ENCODE data around the gene FAM181A. TPM values are rescaled to one million over a fixed set of nuclear protein-coding genes. Genes with fewer than 3 reads are reported as not detected.

FAM181A gene
- total and polyA plus RNA-seq, 9 of the 15 experiments (the other 6 are each of a cell fraction or from before 2014, with no cell fraction given) = not detected

GRCh38 chr14:93926245-93926872, 785 bp upstream of the FAM181A start:
- H3K9me3 ChIP-seq (replicated peaks; ENCODE audit: control insufficient read depth, insufficient read depth, low read depth, low read length) = no peaks in the 10 kb centered on the region
- in situ Hi-C loops (cut with MboI) = no loop called here
- FAIRE-seq = no peak
- H3K36me3 ChIP-seq (ENCODE audit: control insufficient read depth, insufficient read depth, low read length) = no peaks in the 10 kb centered on the region
- H3K79me2 ChIP-seq (ENCODE audit: control insufficient read depth, insufficient read depth, low read length) = no peaks in the 10 kb centered on the region
- H3K4me2 ChIP-seq (ENCODE audit: insufficient read depth, low read length) = no peak overlapping the region
- ATAC-seq = no peak
- H3K9me1 ChIP-seq (ENCODE audit: control insufficient read depth, insufficient read depth, low read length) = no peaks in the 10 kb centered on the region
- peaks cover 0 to 28% of the 10 kb centered on the region in 2 experiments; a peak in 3 of 5 replicates for H3K27me3 ChIP-seq (ENCODE audit: control insufficient read depth in 2 of 2, insufficient read depth in 2 of 2, low read length in 2 of 2)
- ChIA-PET POLR2A (interaction anchor here (0.6 to 0.8 kb wide), 2 partner anchors 11 to 1626 kb away, joined by 3 to 4 read pairs; no protein-coding TSS in a partner anchor), CTCF (ENCODE audit: low intra/inter-chr PET ratio) (no interaction called here)
- intact Hi-C loops (cut with micrococcal nuclease) = loop anchor here (10.0 kb wide), 1 partner anchor 1078 kb away; no protein-coding TSS in a partner anchor
- DNase-seq (ENCODE audit: extremely low read depth in 1 of 4, low spot score in 3 of 4) = no peak
- no peak overlapping the region for H3K27ac ChIP-seq (ENCODE audit: extremely low read depth, low read depth, low read length)
- no peak overlapping the region for H3K4me3 ChIP-seq
- H4K20me1 ChIP-seq (replicated peaks; ENCODE audit: control insufficient read depth, insufficient read depth, low read length) = no peaks in the 10 kb centered on the region
- no peak overlapping the region for H2AFZ ChIP-seq (ENCODE audit: low read depth, low read length)
- 5% methylated on average over 11 of the region's 21 CpGs for WGBS (ENCODE audit: insufficient coverage, low coverage, missing lambda C conversion rate)
- no peak overlapping the region for H3K9ac ChIP-seq (ENCODE audit: insufficient read depth in 1 of 2, low read depth in 2 of 2, low read length in 2 of 2)
- no peaks in the 10 kb centered on the region for H3K4me1 ChIP-seq (replicated peaks in 1 of 2; ENCODE audit: control insufficient read depth in 2 of 2, insufficient read depth in 2 of 2, low read length in 2 of 2)
- BruUV-seq (replicated peaks) = no TSS peak
- no peak for TF ChIP-seq SMAD1 (IDR thresholded peaks at IDR 0.05; ENCODE audit: low read depth, low read length, partially characterized antibody)
- TF ChIP-seq HOMEZ (CRISPR knock-in tag; IDR thresholded peaks at IDR 0.05) = no peak
- TF ChIP-seq CBX8 (IDR thresholded peaks at IDR 0.05; ENCODE audit: borderline replicate concordance, extremely low read depth, low read depth, low read length, poor library complexity, severe bottlenecking) = no peak
- TF ChIP-seq MAFG (tag; conservative IDR thresholded peaks at IDR 0.05) = no peak
- TF ChIP-seq RB1 (IDR thresholded peaks at IDR 0.05; ENCODE audit: low read depth) = no peak
- TF ChIP-seq THRA (IDR thresholded peaks at IDR 0.05) = no peak
- no peak for TF ChIP-seq TFE3 (CRISPR knock-in tag; IDR thresholded peaks at IDR 0.05)
- TF ChIP-seq GABPB1 (CRISPR knock-in tag; IDR thresholded peaks at IDR 0.05) = no peak
- no peak for TF ChIP-seq CLOCK (CRISPR knock-in tag; IDR thresholded peaks at IDR 0.05; ENCODE audit: borderline replicate concordance)
- TF ChIP-seq HMG20A (CRISPR knock-in tag; conservative IDR thresholded peaks at IDR 0.05) = no peak
- TF ChIP-seq RFX5 (IDR thresholded peaks at IDR 0.05; ENCODE audit: low read depth, low read length) = no peak
- TF ChIP-seq MTA3 (IDR thresholded peaks at IDR 0.05; ENCODE audit: borderline replicate concordance) = no peak
- no peak for TF ChIP-seq ZNF274 (IDR thresholded peaks at IDR 0.05; ENCODE audit: borderline replicate concordance, low read depth, low read length)
- no peak for TF ChIP-seq SMAD2 (IDR thresholded peaks at IDR 0.05; ENCODE audit: low read depth, low read length)
- no peak for TF ChIP-seq IRF2 (CRISPR knock-in tag; IDR thresholded peaks at IDR 0.05)
